ENCODE data around the gene CD81. TPM values are rescaled to one million over a fixed set of nuclear protein-coding genes. Genes with fewer than 3 reads are reported as not detected.

The CD81 gene
- total RNA-seq, 6 donors from 2014 or later = 398 to 1,053 (median 787) TPM

- no peak for TF ChIP-seq POLR2A (IDR thresholded peaks at IDR 0.05)
- TF ChIP-seq CTCF (IDR thresholded peaks at IDR 0.05) = no peak
- TF ChIP-seq EP300 (IDR thresholded peaks at IDR 0.05) = no peak
- no peak for TF ChIP-seq POLR2AphosphoS5 (IDR thresholded peaks at IDR 0.05)
- no peak for ATAC-seq (ENCODE audit: low FRiP score in 2 of 2)
- no peak for DNase-seq
- Histone ChIP-seq H3K4me1 (no peaks in the 10 kb centered on the region), H3K27me3 (no peaks in the 10 kb centered on the region), H3K36me3 (no peaks in the 10 kb centered on the region), H3K27ac (no peak overlapping the region), H3K4me3 (no peak overlapping the region), H3K9me3 (no peaks in the 10 kb centered on the region)
- 74 to 81% methylated on average over 5 of the region's 5 CpGs for WGBS, 2 donors
These were observed 34.1 kb upstream of the CD81 start for GRCh38 chr11:2342981-2343380.

GRCh38 chr11:2343502-2343901, 33.6 kb upstream of the CD81 start:
- Histone ChIP-seq H3K27ac (no peak overlapping the region), H3K36me3 (no peaks in the 10 kb centered on the region), H3K27me3 (no peaks in the 10 kb centered on the region), H3K4me3 (no peak overlapping the region), H3K4me1 (no peaks in the 10 kb centered on the region), H3K9me3 (no peaks in the 10 kb centered on the region)
- ATAC-seq (ENCODE audit: low FRiP score in 2 of 2) = no peak
- WGBS, 2 donors = 72 to 78% methylated on average over 4 of the region's 4 CpGs
- TF ChIP-seq POLR2A (IDR thresholded peaks at IDR 0.05) = no peak
- TF ChIP-seq POLR2AphosphoS5 (IDR thresholded peaks at IDR 0.05) = no peak
- no peak for TF ChIP-seq EP300 (IDR thresholded peaks at IDR 0.05)
- TF ChIP-seq CTCF (IDR thresholded peaks at IDR 0.05) = no peak
- no peak for DNase-seq

- Histone ChIP-seq H3K4me3 (no peak overlapping the region), H3K27me3 (no peaks in the 10 kb centered on the region), H3K36me3 (no peaks in the 10 kb centered on the region), H3K4me1 (no peaks in the 10 kb centered on the region), H3K9me3 (peaks cover 0 to 9% (median 5%) of the 10 kb centered on the region in 4 donors), H3K27ac (no peak overlapping the region)
- no peak for ATAC-seq (ENCODE audit: low FRiP score in 2 of 2)
- 71 to 80% methylated on average over 2 of the region's 2 CpGs for WGBS, 2 donors
- no peak for DNase-seq
- TF ChIP-seq POLR2AphosphoS5 (IDR thresholded peaks at IDR 0.05) (no peak), CTCF (IDR thresholded peaks at IDR 0.05) (no peak), POLR2A (IDR thresholded peaks at IDR 0.05) (no peak), EP300 (IDR thresholded peaks at IDR 0.05) (no peak)
These were observed 32.1 kb upstream of the CD81 start for GRCh38 chr11:2345050-2345449.

GRCh38 chr11:2346014-2346413, 31.1 kb upstream of the CD81 start:
- Histone ChIP-seq H3K4me3 (no peak overlapping the region), H3K4me1 (no peaks in the 10 kb centered on the region), H3K27ac (no peak overlapping the region), H3K9me3 (peaks cover 0 to 9% (median 5%) of the 10 kb centered on the region in 4 donors), H3K36me3 (no peaks in the 10 kb centered on the region), H3K27me3 (no peaks in the 10 kb centered on the region)
- 98% methylated on average over 4 of the region's 4 CpGs; no CpG with 5 or more reads in 1 of the 2 donors for WGBS, 2 donors
- DNase-seq (no peak), ATAC-seq (ENCODE audit: low FRiP score in 2 of 2) (no peak)
- no peak for TF ChIP-seq POLR2AphosphoS5 (IDR thresholded peaks at IDR 0.05)
- TF ChIP-seq CTCF (IDR thresholded peaks at IDR 0.05) = no peak
- TF ChIP-seq POLR2A (IDR thresholded peaks at IDR 0.05) = no peak
- TF ChIP-seq EP300 (IDR thresholded peaks at IDR 0.05) = no peak

DNA sequence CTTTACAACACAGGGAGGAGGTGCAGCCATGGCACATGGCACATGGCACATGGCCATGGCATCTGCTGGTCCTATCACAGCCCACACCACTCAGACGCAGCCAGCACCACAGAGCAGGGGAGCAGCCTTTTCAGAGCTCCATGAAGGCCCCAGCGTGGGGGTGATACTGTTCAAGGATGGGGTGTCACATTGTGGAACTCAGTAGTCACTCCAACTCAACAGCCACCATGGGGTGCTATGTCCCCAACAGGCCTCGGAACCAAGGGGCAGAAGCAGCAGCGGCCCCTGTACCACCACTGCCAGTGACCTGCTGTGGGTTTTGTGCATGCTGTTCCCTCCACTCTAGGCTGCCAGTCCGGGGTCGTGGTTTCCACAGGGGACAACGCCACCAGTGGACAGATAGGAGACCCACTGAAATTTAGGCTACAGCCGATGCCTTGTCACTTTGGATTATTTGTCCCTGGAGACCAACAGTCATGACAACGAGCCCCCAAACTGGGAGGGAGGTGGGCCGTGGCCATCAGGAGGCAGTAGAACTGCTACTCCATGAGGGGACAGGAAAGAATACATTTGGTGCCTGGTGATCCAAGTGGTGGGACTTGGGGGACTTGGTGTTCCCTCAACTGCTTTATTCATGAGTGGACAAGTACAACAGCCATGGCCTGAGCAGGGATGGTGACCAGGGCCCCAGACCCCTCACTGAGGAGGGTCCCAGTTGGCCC, 30.4 kb upstream of the CD81 start:
- Histone ChIP-seq H3K4me3 (no peak overlapping the region), H3K9me3 (peaks cover 0 to 9% (median 5%) of the 10 kb centered on the region in 4 donors), H3K27ac (no peak overlapping the region), H3K4me1 (no peaks in the 10 kb centered on the region), H3K36me3 (no peaks in the 10 kb centered on the region), H3K27me3 (no peaks in the 10 kb centered on the region)
- TF ChIP-seq CTCF (IDR thresholded peaks at IDR 0.05) = no peak
- TF ChIP-seq POLR2AphosphoS5 (IDR thresholded peaks at IDR 0.05) = no peak
- no peak for TF ChIP-seq POLR2A (IDR thresholded peaks at IDR 0.05)
- no peak for TF ChIP-seq EP300 (IDR thresholded peaks at IDR 0.05)
- 73 to 91% methylated on average over 6 to 10 of the region's 10 CpGs for WGBS, 2 donors
- DNase-seq = no peak
- ATAC-seq (ENCODE audit: low FRiP score in 2 of 2) = peak in 1 of 2 donors; percentile 34

Data from upper lobe of left lung (tissue), 6 donors.